ENCODE results near the gene SUCLA2. TPM values are rescaled to one million over a fixed set of nuclear protein-coding genes. Genes with fewer than 3 reads are reported as not detected.

SUCLA2 gene
- total and polyA plus RNA-seq, 9 of the 15 experiments (the other 6 are each of a cell fraction or from before 2014, with no cell fraction given) = 23.3 to 52.9 (median 35.8) TPM

DNA sequence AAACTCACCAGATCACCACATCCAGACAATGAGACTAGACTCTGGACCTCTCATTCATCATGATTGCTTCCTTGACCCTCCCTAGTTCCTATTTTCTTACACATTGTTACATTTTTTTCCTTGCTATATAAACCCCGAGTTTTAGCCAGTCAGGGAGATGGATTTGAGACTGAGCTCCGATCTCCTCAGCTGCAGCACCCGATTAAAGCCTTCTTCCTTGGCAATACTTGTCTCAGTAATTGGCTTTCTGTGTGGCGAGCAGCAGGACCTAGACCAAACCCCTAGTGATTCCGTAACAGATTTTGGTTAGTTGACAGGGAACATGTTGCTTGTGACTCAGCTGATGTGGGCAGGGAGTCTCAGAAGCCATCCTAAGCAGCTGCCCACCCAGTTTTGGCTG lies 44.0 kb downstream of the SUCLA2 start:
- Histone ChIP-seq H4K20me1 (replicated peaks; ENCODE audit: control insufficient read depth, insufficient read depth, low read length) (no peaks in the 10 kb centered on the region), H3K4me2 (ENCODE audit: insufficient read depth, low read length) (no peak overlapping the region), H2AFZ (ENCODE audit: low read depth, low read length) (no peak overlapping the region), H3K9me1 (ENCODE audit: control insufficient read depth, insufficient read depth, low read length) (no peaks in the 10 kb centered on the region), H3K4me3 (no peak overlapping the region), H3K36me3 (ENCODE audit: control insufficient read depth, insufficient read depth, low read length) (peaks cover 18% of the 10 kb centered on the region; the same call in 1 of the 3 replicates), H3K9me3 (replicated peaks; ENCODE audit: control insufficient read depth, insufficient read depth, low read depth, low read length) (0 out of 2 replicates have a peak, but pooled peaks cover 2% of the 10 kb centered on the region), H3K4me1 (replicated peaks in 1 of 2; ENCODE audit: control insufficient read depth in 2 of 2, insufficient read depth in 2 of 2, low read length in 2 of 2) (no peaks in the 10 kb centered on the region), H3K9ac (ENCODE audit: insufficient read depth in 1 of 2, low read depth in 2 of 2, low read length in 2 of 2) (no peak overlapping the region), H3K27ac (ENCODE audit: extremely low read depth, low read depth, low read length) (no peak overlapping the region), H3K27me3 (ENCODE audit: control insufficient read depth in 2 of 2, insufficient read depth in 2 of 2, low read length in 2 of 2) (no peaks in the 10 kb centered on the region), H3K79me2 (ENCODE audit: control insufficient read depth, insufficient read depth, low read length) (no peaks in the 10 kb centered on the region)
- DNase-seq (ENCODE audit: extremely low read depth in 1 of 4, low spot score in 3 of 4) (no peak), ATAC-seq (no peak), FAIRE-seq (no peak)
- BruUV-seq (replicated peaks) = no TSS peak
- WGBS (ENCODE audit: insufficient coverage, low coverage, missing lambda C conversion rate) = 85% methylated on average over 3 of the region's 5 CpGs
- in situ Hi-C loops (cut with MboI) (no loop called here), intact Hi-C loops (cut with micrococcal nuclease) (no loop called here)
- ChIA-PET CTCF (ENCODE audit: low intra/inter-chr PET ratio) (no interaction called here), POLR2A (no interaction called here)
- peak; percentile 60; the same call in 1 of the 2 replicates for TF ChIP-seq CBX5 (IDR thresholded peaks at IDR 0.05; ENCODE audit: borderline replicate concordance, low read depth)
- TF ChIP-seq ZNF124 (CRISPR knock-in tag; IDR thresholded peaks at IDR 0.05) = peak; percentile 98; the same call in 1 of the 2 replicates
- TF ChIP-seq PPARD (CRISPR knock-in tag; IDR thresholded peaks at IDR 0.05) = no peak

DNA sequence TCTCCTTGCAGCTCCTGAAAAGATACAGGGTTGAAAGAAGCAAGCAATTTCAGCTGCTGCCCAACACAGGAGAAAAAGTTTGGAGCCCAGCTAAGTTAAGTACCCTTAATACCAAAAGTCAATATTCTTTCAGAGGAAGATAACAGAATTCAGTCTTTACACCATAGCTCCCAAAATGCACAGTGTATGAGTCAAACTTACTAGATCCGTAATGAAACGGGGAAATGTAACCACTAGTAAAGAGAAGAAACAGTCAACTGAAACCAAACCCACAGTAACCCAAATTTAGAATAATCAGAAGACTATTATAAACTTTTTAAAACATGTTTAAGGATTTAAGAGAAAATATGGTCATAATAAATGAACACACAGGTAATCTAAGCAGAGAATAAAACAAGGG lies 45.2 kb downstream of the SUCLA2 start:
- intact Hi-C loops (cut with micrococcal nuclease) = no loop called here
- Histone ChIP-seq H2AFZ (ENCODE audit: low read depth, low read length) (no peak overlapping the region), H3K27me3 (ENCODE audit: control insufficient read depth in 2 of 2, insufficient read depth in 2 of 2, low read length in 2 of 2) (no peaks in the 10 kb centered on the region), H3K4me2 (ENCODE audit: insufficient read depth, low read length) (no peak overlapping the region), H3K79me2 (ENCODE audit: control insufficient read depth, insufficient read depth, low read length) (no peaks in the 10 kb centered on the region), H3K27ac (ENCODE audit: extremely low read depth, low read depth, low read length) (no peak overlapping the region), H3K9me1 (ENCODE audit: control insufficient read depth, insufficient read depth, low read length) (no peaks in the 10 kb centered on the region), H3K36me3 (ENCODE audit: control insufficient read depth, insufficient read depth, low read length) (peaks cover 18% of the 10 kb centered on the region; the same call in 1 of the 3 replicates), H3K9me3 (replicated peaks; ENCODE audit: control insufficient read depth, insufficient read depth, low read depth, low read length) (0 out of 2 replicates have a peak, but pooled peaks cover 2% of the 10 kb centered on the region), H3K4me1 (replicated peaks in 1 of 2; ENCODE audit: control insufficient read depth in 2 of 2, insufficient read depth in 2 of 2, low read length in 2 of 2) (no peaks in the 10 kb centered on the region), H4K20me1 (replicated peaks; ENCODE audit: control insufficient read depth, insufficient read depth, low read length) (no peaks in the 10 kb centered on the region), H3K9ac (ENCODE audit: insufficient read depth in 1 of 2, low read depth in 2 of 2, low read length in 2 of 2) (no peak overlapping the region), H3K4me3 (no peak overlapping the region)
- BruUV-seq (replicated peaks) = no TSS peak
- ATAC-seq (no peak), DNase-seq (ENCODE audit: extremely low read depth in 1 of 4, low spot score in 3 of 4) (no peak), FAIRE-seq (no peak)
- no peak for TF ChIP-seq SRSF9 (IDR thresholded peaks at IDR 0.05; ENCODE audit: borderline replicate concordance, low read depth, low read length)
- no peak for TF ChIP-seq ZNF175 (CRISPR knock-in tag; IDR thresholded peaks at IDR 0.05; ENCODE audit: low read depth)
- TF ChIP-seq, protein P1, sequence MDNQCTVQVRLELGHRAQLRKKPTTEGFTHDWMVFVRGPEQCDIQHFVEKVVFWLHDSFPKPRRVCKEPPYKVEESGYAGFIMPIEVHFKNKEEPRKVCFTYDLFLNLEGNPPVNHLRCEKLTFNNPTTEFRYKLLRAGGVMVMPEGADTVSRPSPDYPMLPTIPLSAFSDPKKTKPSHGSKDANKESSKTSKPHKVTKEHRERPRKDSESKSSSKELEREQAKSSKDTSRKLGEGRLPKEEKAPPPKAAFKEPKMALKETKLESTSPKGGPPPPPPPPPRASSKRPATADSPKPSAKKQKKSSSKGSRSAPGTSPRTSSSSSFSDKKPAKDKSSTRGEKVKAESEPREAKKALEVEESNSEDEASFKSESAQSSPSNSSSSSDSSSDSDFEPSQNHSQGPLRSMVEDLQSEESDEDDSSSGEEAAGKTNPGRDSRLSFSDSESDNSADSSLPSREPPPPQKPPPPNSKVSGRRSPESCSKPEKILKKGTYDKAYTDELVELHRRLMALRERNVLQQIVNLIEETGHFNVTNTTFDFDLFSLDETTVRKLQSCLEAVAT (IDR thresholded peaks at IDR 0.05) = no peak
- TF ChIP-seq MCM5 (IDR thresholded peaks at IDR 0.05; ENCODE audit: low read depth) = no peak
- no peak for TF ChIP-seq FOS (IDR thresholded peaks at IDR 0.05; ENCODE audit: extremely low read depth, insufficient read length)
- no peak for TF ChIP-seq KDM4B (IDR thresholded peaks at IDR 0.05; ENCODE audit: borderline replicate concordance in 2 of 2, low read depth in 1 of 2)
- no peak for TF ChIP-seq ZNF766 (CRISPR knock-in tag; conservative IDR thresholded peaks at IDR 0.05)
- TF ChIP-seq, protein P2, sequence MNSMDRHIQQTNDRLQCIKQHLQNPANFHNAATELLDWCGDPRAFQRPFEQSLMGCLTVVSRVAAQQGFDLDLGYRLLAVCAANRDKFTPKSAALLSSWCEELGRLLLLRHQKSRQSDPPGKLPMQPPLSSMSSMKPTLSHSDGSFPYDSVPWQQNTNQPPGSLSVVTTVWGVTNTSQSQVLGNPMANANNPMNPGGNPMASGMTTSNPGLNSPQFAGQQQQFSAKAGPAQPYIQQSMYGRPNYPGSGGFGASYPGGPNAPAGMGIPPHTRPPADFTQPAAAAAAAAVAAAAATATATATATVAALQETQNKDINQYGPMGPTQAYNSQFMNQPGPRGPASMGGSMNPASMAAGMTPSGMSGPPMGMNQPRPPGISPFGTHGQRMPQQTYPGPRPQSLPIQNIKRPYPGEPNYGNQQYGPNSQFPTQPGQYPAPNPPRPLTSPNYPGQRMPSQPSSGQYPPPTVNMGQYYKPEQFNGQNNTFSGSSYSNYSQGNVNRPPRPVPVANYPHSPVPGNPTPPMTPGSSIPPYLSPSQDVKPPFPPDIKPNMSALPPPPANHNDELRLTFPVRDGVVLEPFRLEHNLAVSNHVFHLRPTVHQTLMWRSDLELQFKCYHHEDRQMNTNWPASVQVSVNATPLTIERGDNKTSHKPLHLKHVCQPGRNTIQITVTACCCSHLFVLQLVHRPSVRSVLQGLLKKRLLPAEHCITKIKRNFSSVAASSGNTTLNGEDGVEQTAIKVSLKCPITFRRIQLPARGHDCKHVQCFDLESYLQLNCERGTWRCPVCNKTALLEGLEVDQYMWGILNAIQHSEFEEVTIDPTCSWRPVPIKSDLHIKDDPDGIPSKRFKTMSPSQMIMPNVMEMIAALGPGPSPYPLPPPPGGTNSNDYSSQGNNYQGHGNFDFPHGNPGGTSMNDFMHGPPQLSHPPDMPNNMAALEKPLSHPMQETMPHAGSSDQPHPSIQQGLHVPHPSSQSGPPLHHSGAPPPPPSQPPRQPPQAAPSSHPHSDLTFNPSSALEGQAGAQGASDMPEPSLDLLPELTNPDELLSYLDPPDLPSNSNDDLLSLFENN (IDR thresholded peaks at IDR 0.05; ENCODE audit: low read depth in 2 of 2, low read length in 2 of 2) = no peak
- TF ChIP-seq BRD9 (IDR thresholded peaks at IDR 0.05; ENCODE audit: low read depth, partially characterized antibody) = no peak
- in situ Hi-C loops (cut with MboI) = no loop called here
- CTCF ChIA-PET (ENCODE audit: low intra/inter-chr PET ratio) = no interaction called here
- POLR2A ChIA-PET = no interaction called here
- WGBS (ENCODE audit: insufficient coverage, low coverage, missing lambda C conversion rate) = 82% methylated on average over 2 of the region's 2 CpGs

All from K562 (cell line).